NCI-H1092 (cell line): ENCODE results near the gene SNX11.

Experiments
- DNase-seq: peaks from one replicate; lab custom pipeline; 2025; lab: John Stamatoyannopoulos, UW

Gene SNX11

GRCh38 chr17:48132385-48132784 is 24.8 kb downstream of the SNX11 start:
- no peak for DNase-seq

GRCh38 chr17:48134912-48135480 is 27.4 kb downstream of the SNX11 start:
- no peak for DNase-seq

GRCh38 chr17:48137656-48138055 is 30.1 kb downstream of the SNX11 start:
- no peak for DNase-seq

- DNase-seq, result no peak
Measured at GRCh38 chr17:48139944-48140343, 32.4 kb downstream of the SNX11 start.

- peak; percentile 28 for DNase-seq
Measured at GRCh38 chr17:48143629-48144028, 36.1 kb downstream of the SNX11 start.

- no peak for DNase-seq
Measured at GRCh38 chr17:48144231-48144630, 36.7 kb downstream of the SNX11 start.

GRCh38 chr17:48144976-48145798 is 37.6 kb downstream of the SNX11 start:
- DNase-seq, result no peak

- DNase-seq, result peak; percentile 82
Measured at GRCh38 chr17:48148029-48148770, 40.6 kb downstream of the SNX11 start.

- DNase-seq, result peak; percentile 96
Measured at GRCh38 chr17:48148854-48149786, 41.6 kb downstream of the SNX11 start.

- DNase-seq, result no peak
Measured at GRCh38 chr17:48149787-48150463, 42.4 kb downstream of the SNX11 start.

GRCh38 chr17:48150597-48151001 is 43.0 kb downstream of the SNX11 start:
- no peak for DNase-seq

GRCh38 chr17:48151220-48151619 is 43.7 kb downstream of the SNX11 start:
- no peak for DNase-seq

GRCh38 chr17:48152289-48152688 is 44.7 kb downstream of the SNX11 start:
- no peak for DNase-seq

GRCh38 chr17:48153691-48154358 is 46.3 kb downstream of the SNX11 start:
- DNase-seq, result peak; percentile 46

- peak; percentile 58 for DNase-seq
Measured at GRCh38 chr17:48155889-48156611, 48.5 kb downstream of the SNX11 start.

- DNase-seq, result no peak
Measured at GRCh38 chr17:48159232-48159631, 51.7 kb downstream of the SNX11 start.

- DNase-seq, result peak; percentile 86
Measured at GRCh38 chr17:48160177-48161081, 52.9 kb downstream of the SNX11 start.

- DNase-seq, result no peak
Measured at GRCh38 chr17:48161127-48161905, 53.8 kb downstream of the SNX11 start.
